Left ventricle myocardium inferior (tissue), 1 donor: ENCODE data around the gene RANBP1. TPM values are rescaled to one million over a fixed set of nuclear protein-coding genes. Genes with fewer than 3 reads are reported as not detected.

Experiments
- DNase-seq: peaks from one replicate; pipeline ENCODE4 v3.0.0-alpha.2; 2020
- H3K27ac ChIP-seq: fragments of 200-600 bp; replicated peaks from 2 replicates; pipeline ENCODE4 v1.8.0; 2021
- H3K27me3 ChIP-seq: fragments of 200-600 bp; 2 replicates; pipeline ENCODE4 v1.8.0; 2021; ENCODE audit warnings: low read depth
- H3K36me3 ChIP-seq: fragments of 200-600 bp; 2 replicates; pipeline ENCODE4 v1.8.0; 2021
- H3K4me1 ChIP-seq: fragments of 200-600 bp; 2 replicates; pipeline ENCODE4 v1.8.0; 2021
- H3K4me3 ChIP-seq: fragments of 200-600 bp; 2 replicates; pipeline ENCODE4 v1.8.0; 2021; ENCODE audit warnings: mild to moderate bottlenecking, moderate library complexity
- H3K9me3 ChIP-seq: fragments of 200-600 bp; replicated peaks from 2 replicates; pipeline ENCODE4 v1.8.0; 2021
- CTCF ChIP-seq: fragments of 200-600 bp; IDR thresholded peaks from 2 replicates; pipeline ENCODE4 v1.8.0; 2021; ENCODE audit warnings: antibody characterized with exemption, mild to moderate bottlenecking, borderline replicate concordance
- intact Hi-C: fragments of 100-400 bp; cut with micrococcal nuclease; formaldehyde crosslinking; loops from one replicate; pipeline ENCODE4 v1.11.0; 2022
- total RNA-seq: library from RNA; stranded (reverse); fragmentation: NEBNext Ultra II Directional; extraction: Animal tissue kit (Norgen Biotek cat#: 25700); gene quantifications from one replicate; pipeline ENCODE4 v1.2.1, GENCODE V29; 2021
- donor health status: DM: no; HTN: yes; CAD: no; lungs with severe emphysema.

RANBP1 gene
- total RNA-seq, 1 donor from 2014 or later = 39.6 TPM

DNA sequence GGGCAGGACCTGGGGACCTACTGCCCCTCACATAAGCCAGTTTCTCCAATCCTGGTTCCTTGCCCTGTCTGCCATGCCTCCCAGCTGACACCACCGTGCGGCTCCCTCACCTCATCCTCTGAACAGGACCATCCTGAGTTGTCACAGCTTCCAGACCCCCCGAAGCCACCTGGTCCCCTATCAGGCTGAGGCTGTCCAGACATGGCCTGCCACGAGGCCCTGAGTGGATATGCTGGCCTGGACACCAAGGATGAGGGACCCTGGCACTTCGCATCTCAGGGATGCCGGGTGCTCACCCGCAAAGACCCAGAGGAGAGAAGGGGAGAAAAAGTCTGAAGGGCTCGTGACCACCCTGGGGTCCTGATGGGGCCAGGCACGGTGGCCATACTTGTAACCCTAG is 50.8 kb downstream of the RANBP1 start:
- Histone ChIP-seq H3K9me3 (no peaks in the 10 kb centered on the region), H3K4me3 (no peak overlapping the region), H3K4me1 (no peaks in the 10 kb centered on the region), H3K27ac (no peak overlapping the region), H3K27me3 (peaks cover 21% of the 10 kb centered on the region), H3K36me3 (no peaks in the 10 kb centered on the region)
- no peak for TF ChIP-seq CTCF
- intact Hi-C loops = no loop called here
- DNase-seq = no peak

DNA sequence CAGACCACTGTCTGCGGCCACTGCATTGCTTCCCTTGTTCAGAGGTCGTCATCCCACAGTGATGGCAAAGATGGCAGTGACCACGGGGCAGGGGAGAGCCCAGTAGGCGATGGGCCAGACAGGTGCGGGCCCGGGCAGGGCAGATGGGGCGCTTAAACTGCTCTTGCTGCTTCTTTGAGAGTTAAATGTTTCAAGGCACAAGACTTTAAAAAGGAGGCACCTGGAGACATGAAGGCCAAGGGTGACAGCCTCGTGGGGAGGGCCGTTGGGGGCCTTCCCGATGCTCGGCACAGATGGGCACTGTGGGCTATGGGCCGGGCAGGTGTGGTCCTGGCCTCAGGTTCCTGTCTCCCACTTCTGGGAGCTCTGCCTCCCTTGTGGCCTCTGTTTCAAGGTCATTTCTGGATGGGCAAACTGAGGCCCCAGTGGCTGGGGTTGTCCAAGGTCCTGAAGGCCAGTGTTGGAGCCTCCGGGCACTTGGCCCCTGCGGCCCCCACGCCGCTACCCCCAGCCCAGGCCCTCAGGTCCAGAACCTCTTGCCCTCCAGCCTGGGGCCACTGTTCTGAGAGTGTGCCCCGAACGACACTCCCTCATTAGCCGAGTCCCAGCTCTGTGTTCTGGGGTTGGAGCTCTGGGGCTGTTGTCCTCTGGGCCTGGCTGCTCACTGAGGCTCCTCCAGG is 51.9 kb downstream of the RANBP1 start:
- TF ChIP-seq CTCF = no peak

GRCh38 chr22:20169253-20169822 is 53.4 kb downstream of the RANBP1 start:
- no peak for DNase-seq
- Histone ChIP-seq H3K9me3 (no peaks in the 10 kb centered on the region), H3K4me3 (no peak overlapping the region), H3K36me3 (no peaks in the 10 kb centered on the region), H3K27ac (no peak overlapping the region), H3K4me1 (no peaks in the 10 kb centered on the region), H3K27me3 (peaks cover 21% of the 10 kb centered on the region)
- no peak for TF ChIP-seq CTCF
- intact Hi-C loops = no loop called here

More for the DNA sequence above, 51.9 kb downstream of the RANBP1 start:
- Histone ChIP-seq H3K27ac (no peak overlapping the region), H3K36me3 (no peaks in the 10 kb centered on the region), H3K4me1 (no peaks in the 10 kb centered on the region), H3K9me3 (no peaks in the 10 kb centered on the region), H3K4me3 (no peak overlapping the region), H3K27me3 (peaks cover 21% of the 10 kb centered on the region)
- DNase-seq = no peak
- intact Hi-C loops = no loop called here

DNA sequence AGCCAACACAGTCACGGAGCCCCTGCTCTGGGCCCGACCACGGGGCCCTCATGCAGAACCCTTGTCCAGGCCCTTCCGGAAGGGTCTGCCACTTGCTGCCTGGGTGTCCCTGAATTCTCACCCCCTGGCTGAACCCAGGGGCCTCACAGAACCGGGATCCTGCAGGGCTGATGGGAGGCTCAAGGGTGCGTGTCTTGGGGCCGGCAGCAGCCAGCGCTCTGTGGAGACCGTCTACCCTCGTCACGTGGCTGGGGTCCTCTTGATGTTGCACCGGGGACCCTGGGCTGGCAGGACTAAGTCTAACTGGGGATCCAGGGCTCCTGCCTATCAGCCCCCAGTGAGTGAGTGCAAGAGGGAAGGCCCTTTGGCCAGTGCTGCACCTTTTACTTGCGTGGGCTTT is 54.3 kb downstream of the RANBP1 start:
- no peak for TF ChIP-seq CTCF
- no peak overlapping the region for H3K4me3 ChIP-seq
- H3K9me3 ChIP-seq = no peaks in the 10 kb centered on the region
- peaks cover 21% of the 10 kb centered on the region for H3K27me3 ChIP-seq
- H3K36me3 ChIP-seq = no peaks in the 10 kb centered on the region
- intact Hi-C loops = no loop called here
- no peak for DNase-seq
- H3K4me1 ChIP-seq = no peaks in the 10 kb centered on the region
- H3K27ac ChIP-seq = no peak overlapping the region

DNA sequence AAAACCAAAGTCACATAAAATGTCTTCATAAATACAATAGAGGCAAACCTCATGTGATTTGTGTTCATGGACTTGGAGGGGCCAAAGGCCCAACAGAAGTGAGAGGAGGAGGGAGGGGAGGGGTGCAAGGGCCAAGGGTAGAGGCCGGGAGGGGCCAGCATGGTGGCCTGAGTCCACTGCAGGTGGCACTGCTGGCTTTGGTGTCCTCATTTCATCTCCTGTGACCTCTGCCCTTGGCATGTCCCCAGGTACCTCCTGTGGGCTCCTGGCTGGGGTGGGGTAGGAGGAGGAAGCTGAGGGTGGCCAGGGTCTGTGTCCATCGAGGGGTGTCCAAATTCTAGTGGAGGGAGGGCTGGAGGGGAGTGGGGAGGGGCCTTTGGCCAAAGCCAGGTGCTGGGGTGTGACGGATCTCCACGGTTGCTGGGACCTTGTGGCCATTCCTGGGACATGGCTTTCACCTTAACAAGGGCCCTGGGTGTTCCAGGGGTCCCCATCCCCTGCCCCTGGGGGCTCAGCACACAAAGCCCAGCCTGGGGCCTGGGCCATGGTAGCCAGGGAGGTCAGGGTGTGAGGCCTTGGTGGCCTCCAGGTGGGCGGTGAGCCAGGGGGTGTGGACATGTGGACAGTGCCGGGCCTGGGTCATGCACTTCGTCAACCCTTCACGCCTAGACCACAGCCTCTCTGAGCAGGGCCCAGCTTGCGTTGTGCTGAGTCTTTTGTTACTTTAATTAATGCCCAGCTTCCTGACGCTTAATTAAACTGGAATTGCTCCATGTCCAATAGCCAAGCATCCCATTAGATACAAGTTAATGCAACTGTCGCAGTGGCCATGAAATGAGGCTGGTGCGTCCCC is 55.6 kb downstream of the RANBP1 start:
- no peak overlapping the region for H3K27ac ChIP-seq
- DNase-seq = no peak
- H3K36me3 ChIP-seq = no peaks in the 10 kb centered on the region
- peaks cover 15% of the 10 kb centered on the region for H3K27me3 ChIP-seq
- H3K9me3 ChIP-seq = no peaks in the 10 kb centered on the region
- intact Hi-C loops = no loop called here
- no peaks in the 10 kb centered on the region for H3K4me1 ChIP-seq
- H3K4me3 ChIP-seq = no peak overlapping the region
- no peak for TF ChIP-seq CTCF
